Umbilical cord (tissue), 2 donors: ENCODE data around the gene ST8SIA4. TPM values are rescaled to one million over a fixed set of nuclear protein-coding genes. Genes with fewer than 3 reads are reported as not detected.

Source experiments
- DNase-seq: peaks from one replicate; pipeline ENCODE4 v3.0.0-alpha.2; 2015; ENCODE audit warnings: low spot score
- total RNA-seq: library from RNA; depleted of rRNA; stranded (reverse); fragments of >200 nt; gene quantifications from one replicate; pipeline ENCODE4 v1.2.3, GENCODE V29; 2014; ENCODE audit warnings: low replicate concordance; ENCODE audit not compliant: insufficient read depth

ST8SIA4 gene
- total RNA-seq, 1 donor from 2014 or later = 13.5 TPM

DNA sequence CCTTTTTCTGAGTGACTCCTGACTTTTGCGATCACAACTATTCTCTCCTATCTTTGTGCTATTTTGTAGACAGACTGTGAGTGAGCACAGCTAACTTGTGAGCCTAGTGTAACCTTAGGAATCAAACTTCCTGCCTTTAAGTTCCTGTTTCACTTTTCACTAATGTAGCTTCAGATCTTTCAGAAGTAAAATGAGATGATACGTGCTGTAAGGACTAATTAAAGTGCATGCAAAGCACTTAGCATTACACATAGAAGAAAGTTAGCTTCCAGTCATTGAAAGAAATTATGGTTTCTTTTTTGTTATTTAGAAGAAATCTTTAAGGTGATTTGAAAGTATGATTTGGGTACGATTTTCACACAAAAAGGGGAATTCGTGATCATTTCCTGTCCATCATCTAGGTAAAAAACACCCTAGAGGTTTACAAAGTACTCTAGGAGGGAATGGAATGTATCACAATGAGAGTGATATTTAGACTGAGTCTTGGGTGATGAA lies 122.7 kb downstream of the ST8SIA4 start:
- no peak for DNase-seq

DNA sequence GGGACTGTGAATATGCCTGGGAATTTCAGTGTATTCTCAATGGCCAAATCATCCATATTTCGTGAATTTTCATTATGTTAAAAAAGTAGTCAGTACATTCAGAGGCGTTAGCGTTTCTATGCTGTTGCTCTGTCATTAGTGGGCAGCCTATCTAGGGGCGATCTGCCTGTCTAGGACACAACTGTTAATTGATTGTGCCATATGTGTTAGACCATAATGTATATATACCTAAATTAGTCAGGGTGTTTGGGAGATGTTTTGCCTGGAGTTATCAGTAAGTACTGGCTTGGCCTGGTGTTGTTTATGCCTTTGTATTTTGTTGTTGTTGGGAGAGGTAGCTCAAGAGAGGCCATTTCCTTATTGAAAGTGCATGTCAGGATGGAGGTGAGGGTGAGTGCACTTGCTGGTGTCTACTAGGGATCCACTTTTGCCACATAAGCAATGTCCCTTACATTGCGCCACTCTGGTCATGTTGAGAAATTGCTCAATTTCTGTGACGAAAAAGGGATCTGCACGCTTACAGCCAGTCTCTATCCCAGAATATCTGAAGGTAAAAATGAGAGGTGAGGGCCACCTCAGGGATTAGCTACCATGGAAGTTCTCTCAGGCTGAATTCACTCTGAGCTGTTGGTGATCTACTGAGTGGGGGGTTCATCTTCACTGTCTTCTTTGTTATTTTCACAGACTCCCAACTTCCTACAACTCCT lies 123.3 kb downstream of the ST8SIA4 start:
- peak; percentile 37 for DNase-seq

DNA sequence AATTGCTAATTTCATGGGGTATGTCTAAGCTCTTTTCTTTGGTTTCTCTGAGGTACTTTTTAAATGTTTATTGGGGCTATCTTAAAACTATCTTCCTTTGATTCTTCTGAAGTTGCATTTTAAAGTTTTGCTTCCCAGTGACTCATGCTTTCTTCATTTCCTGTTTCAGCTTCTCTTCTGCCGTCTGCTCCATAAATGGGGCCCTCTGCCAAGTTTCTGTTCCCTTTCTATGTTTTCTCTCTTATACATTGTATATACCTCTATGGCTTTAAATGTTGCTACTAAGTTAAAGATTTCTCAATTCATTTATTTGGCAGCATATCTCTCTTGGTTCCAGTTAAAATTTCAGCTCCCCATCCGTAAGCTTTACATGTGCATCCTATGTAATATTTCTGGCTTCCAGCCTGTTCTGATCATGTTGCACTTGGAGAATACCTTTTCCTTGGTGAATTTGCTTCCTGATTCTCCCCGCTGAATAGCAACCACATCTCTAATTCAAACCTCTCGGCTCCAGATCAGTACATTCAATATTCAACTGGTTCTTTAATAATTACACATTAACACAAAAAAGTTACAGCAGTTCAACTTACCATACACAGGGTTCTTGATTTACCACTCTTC lies 125.3 kb downstream of the ST8SIA4 start:
- peak; percentile 87 for DNase-seq

DNA sequence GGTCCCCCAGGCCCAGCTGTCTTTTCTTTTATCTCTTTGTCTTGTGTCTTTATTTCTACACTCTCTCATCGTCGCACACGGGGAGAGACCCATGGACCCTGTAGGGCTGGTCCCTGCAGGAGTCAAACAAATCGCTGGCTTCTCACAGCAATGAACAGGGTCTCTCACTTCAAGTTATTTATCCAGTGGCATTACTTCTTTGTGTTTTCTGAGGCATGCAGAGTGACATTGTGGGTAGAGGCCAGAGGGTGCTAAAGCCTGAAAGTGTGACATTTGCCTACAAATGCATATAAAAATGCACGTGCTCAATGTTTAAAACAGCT lies 127.6 kb downstream of the ST8SIA4 start:
- DNase-seq = no peak

DNA sequence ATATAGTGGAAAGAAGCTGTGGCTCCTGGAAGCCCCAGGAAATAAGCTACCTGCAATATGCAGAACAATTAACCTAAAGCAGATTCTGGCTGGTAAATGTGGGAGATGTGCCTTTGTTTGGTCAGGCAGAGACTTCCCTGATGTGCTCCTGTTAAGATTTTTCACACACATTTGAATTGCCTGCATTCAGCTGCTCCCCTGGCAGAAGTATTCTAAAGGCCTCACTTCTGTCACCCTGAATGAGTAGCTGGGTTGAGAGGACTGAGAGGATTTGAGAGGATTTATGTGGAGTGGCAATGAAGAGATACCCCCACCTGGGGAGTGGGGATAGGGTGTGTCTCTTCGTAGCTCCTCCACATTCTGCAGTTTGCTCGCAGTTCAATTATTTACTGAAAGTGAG lies 130.5 kb downstream of the ST8SIA4 start:
- DNase-seq = no peak

DNA sequence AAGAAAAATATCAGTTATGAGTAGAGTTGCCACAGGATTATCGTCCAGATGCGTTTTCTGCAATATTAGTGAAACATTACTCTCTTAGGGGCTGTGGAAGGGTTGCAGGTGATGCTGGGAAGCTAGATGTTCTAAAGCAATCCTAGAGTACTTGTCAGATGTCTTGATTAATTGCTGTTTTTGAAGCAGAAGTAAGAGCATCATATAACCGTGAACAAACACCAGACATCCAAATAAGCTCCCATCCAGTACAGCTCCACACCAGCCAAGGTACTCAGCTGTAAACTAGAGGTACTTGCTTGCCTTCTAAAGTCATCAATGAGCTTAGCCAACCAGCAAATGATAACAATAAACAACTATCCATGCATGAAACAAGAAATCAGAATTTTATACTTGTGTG lies 131.1 kb downstream of the ST8SIA4 start:
- no peak for DNase-seq

DNA sequence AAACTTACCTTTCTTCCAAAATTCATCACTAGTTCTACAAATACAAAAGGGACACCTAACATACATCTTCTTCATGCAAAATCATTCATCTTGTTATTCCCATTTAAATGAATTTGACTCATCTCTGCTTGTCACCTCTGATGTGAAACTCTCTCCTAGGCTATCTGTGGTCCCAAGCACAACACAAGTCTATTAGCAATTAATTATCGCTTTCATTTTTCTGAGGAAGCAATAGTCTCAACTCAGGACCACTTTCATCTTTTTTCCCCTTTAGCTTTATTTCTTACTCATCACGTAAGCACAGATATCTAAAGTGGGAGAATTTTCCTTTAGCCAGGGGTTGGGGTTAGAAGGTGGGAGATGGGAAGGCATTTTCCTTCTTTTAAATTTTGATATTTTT lies 131.9 kb downstream of the ST8SIA4 start:
- no peak for DNase-seq

DNA sequence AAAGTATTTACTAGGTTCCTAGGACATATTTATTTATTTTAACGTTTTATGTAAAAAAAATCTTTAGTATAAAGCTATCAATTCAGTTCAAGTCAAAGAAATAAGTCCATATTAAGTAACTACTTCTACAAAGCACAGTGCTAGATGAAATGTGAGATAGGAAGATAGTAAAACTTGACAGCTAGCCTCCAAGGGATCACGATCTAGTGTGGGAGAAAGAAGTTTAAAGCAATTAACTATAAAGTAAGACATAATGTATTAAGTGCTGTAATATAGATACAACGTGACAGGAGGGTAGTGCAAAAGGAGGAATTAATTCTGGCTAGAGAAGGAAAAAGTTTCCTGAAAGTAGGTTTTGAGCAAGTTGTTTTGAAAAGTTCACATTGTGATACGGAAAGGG lies 134.9 kb downstream of the ST8SIA4 start:
- no peak for DNase-seq

DNA sequence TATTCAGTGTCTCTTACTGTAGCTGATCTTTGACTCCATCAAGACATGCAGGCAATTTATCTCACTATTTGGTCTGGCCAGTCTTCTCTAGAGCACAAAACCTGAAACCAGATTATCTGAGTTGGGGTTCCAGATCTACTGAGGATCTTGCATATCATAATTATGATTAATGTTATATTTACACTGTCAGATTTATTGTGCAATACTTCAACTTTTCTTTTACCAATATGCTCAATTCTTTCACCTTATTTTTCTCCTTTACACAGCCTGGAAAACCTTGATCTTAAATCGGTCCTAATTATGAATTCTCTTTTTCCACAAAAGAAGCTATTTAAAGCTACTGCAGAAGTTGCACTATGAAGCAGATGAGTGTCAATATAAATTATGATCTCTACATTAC lies 140.1 kb downstream of the ST8SIA4 start:
- no peak for DNase-seq

DNA sequence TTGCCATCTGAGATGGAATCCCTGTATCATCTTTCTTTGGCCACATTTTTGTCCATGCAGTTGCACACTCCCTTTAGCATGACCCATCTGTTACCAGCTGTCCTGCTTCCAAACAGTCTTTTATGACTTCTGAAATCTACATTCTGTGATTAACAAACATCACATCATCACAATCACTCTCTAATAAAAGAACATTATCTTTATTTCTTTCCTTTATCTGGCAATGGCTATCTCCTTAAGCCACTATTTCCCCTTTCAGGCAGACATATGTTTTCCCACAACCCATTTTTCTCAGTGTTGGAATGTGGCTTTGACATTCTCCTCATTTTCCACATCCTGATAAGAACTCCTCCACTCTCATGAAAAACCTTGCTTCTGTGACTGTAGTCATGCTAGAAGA lies 141.0 kb downstream of the ST8SIA4 start:
- peak; percentile 87 for DNase-seq

DNA sequence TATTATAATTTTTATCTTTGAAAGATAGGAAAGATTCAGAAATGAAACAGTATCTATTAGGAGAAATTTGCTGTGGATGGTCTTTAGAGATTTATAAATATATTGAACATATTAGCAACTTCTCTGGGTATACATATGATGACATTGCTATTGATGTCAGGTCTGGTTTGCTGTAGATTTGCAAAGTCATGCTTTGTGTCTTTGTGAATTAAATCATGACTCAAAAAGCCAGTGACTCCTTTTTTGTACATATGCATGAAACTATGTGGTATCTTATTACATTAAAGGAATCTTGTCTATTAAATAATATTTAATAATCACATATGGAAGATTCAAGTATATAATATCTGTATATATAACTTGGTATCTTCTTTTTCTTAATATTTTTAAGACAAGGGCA lies 141.9 kb downstream of the ST8SIA4 start:
- DNase-seq = peak; percentile 23

DNA sequence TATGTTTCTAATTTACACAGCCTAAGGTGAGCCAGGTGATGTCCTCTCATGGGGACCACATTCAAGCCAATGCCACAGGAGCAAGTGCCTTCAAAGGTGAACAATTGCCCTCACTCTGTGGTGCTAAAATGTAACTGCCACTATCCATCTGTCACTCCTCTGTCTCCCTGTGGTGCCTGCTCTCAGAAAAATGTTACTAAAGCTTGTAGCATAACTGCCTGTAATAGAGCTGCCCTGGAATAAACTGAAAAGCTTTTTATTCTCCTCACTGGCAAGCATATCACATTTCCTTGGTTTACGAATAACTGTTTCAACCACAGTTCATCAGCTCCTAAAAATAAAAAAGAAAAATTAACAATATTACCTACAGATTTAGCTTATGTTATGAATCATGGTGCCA lies 142.4 kb downstream of the ST8SIA4 start:
- DNase-seq = no peak

DNA sequence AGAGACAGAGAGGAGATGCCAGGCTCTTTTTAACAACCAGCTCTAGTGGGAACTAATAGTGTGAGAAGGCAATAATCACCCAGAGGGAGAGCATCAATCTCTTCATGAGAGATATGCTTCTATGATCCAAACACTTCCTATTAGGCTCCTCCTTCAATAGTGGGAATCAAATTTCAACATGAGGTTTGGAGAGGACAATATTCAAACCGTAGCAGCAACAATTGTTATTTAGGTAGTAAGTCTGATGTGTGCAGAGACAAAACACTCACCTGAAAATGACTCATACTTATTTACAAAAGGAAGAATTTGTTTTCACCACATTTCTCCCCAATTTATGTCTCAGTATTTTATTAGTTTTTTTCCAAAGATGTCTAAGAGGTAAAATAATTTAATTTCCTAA lies 144.3 kb downstream of the ST8SIA4 start:
- DNase-seq = no peak

DNA sequence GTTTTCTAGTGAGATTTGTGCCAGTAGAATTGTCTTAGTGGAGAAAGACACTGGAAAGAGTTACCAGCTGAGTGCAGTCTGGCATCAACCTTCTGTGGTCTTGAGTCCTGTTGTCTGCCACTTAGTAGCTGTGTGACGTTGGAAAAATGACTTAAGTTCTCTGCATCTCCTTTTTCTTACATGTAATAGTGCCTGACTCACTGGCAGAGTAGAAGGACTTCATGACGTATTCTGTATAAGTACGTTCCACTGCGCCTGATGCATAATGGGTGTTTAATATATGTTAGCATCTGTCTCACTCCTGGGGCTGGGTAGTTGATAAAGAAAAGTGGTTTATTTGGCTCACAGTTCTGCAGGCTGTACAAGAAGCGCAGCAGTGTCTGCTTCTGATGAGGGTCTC lies 144.8 kb downstream of the ST8SIA4 start:
- DNase-seq = no peak

DNA sequence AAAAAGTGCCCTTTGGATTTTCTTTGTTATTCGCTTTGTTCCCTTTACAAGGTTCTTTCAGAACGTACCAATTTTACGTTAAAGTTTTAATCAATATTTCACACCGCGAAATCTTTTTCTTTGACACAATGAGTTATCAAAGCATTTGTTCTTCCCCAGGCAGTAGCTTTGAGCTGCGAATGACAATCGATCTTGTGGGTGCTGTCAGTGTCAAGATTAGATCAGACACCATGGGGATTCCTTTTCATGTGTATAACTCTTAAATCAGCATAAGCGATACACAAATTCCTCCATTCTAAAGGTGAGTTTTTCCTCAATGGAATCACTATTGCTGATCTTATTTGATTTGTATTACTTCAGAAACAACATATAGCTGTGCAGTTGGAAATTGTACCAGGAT lies 145.5 kb downstream of the ST8SIA4 start:
- no peak for DNase-seq
